Motor neuron (in vitro differentiated cells): ENCODE data around the gene NKRF. TPM values are rescaled to one million over a fixed set of nuclear protein-coding genes. Genes with fewer than 3 reads are reported as not detected.
"Not testable (repeated sequence)": the region's sequence is repeated elsewhere in the genome, so short reads cannot be mapped to it uniquely, and the experiment has no call there.

Experiments used
- ATAC-seq, 8 experiments: fragments of 200-7000 bp; cut with Tn5 transposase; replicated peaks in 6 of 8; 2 replicates each; pipeline ENCODE4 v1.8.0; 2021; ENCODE audit warnings: mild to moderate bottlenecking in 8 of 8, moderate library complexity in 8 of 8
- H3K27ac ChIP-seq, 2 donors: fragments of 250-450 bp; sonication (Bioruptor Pico); 2 replicates each; pipeline ENCODE4 v1.9.0; 2021; ENCODE audit warnings: antibody characterized with exemption in 2 of 2, mild to moderate bottlenecking in 2 of 2, moderate library complexity in 1 of 2
- H3K4me1 ChIP-seq, 2 donors: fragments of 250-450 bp; sonication (Bioruptor Pico); replicated peaks in 1 of 2; 2 replicates each; pipeline ENCODE4 v1.6.1; 2021; ENCODE audit warnings: antibody characterized with exemption in 2 of 2, mild to moderate bottlenecking in 2 of 2, moderate library complexity in 1 of 2
- H3K4me3 ChIP-seq, 5 donors: fragments of 250-450 bp; sonication (Bioruptor Pico); 2 replicates each; pipeline ENCODE4 v1.9.0; 2021; ENCODE audit warnings: antibody characterized with exemption in 5 of 5, mild to moderate bottlenecking in 5 of 5, moderate library complexity in 4 of 5
- WGBS, 10 experiments: fragments of 450-650 bp; shearing (Covaris generic); methylation state at CpG; one replicate each; pipeline ENCODE4 v1.0.0; 2022; 5-methylcytosine and 5-hydroxymethylcytosine counted together
- in situ Hi-C, 9 experiments: fragments of 400-800 bp; cut with MboI; loops; one replicate each; pipeline ENCODE4 v1.15.0; 2021; ENCODE audit warnings: low sequenced_read_pairs in 9 of 9, low pct_unique_long_range_greater_than_20kb in 2 of 9; ENCODE audit not compliant: unreplicated experiment in 9 of 9
- total RNA-seq, 8 experiments: library from RNA; unstranded; fragments of 300-600 nt; gene quantifications; 2 replicates each; pipeline versions ENCODE4 v1.2.3 to v1.2.4, GENCODE V29; 2022

NKRF gene
- 10 to 100 TPM in 7 of 8 experiments, 1 to 10 TPM in 1; 8.0 to 24.0 (median 12.7) TPM for total RNA-seq

DNA sequence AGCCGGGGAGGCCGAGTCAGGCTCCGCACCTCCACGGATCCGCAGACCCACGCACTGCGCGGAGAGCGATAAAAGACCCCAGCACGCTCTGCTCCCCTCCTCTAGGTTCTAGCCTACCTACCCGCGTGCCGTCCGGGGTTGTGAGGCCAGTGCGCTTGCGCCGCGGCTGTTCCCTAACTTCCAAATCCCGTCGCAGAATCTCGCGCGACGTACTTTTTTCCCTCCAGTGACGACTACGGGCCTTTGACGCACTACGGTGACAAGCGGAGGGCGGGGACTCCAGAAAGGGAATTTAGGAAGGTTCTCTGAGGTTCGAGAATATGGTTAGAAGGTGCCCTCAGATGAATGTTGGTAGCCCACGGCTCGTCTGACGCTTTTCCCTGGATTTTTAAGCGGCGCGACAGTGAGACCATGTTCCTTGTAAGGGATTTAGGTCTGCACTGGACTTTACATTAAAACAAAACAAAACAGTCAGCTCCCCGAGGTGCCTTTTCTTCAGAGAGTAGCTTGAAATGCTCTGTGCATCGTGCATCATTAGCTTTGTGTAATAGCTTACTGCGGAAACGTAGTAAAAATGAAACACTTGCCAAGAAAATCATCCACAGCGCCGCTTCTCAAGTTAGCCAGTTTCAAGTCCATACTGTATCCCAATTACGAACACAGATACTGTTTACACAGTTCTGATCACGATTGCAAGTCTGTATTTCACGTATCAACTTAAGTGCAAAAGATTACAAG is at the start of gene NKRF:
Gene NKRF, minus strand, starts transcription at position 145 of the 738 bp plus-strand sequence.
- H3K27ac ChIP-seq: peak within 1 kb of the TSS; percentile 85 to 90
- 0 to 25% (median 13%) methylated on average over 1 to 17 of the region's 46 CpGs; no CpG with 5 or more reads in 5 of the 10 experiments for whole genome bisulfite sequencing, 10 experiments
- H3K4me3 ChIP-seq: peak within 1 kb of the TSS; percentile 59 to 91 (median 72)
- in situ Hi-C loops: no loop called here
- ATAC-seq: peak; percentile 79 to 88 (median 84)
- H3K4me1 ChIP-seq: no peaks in the 10 kb centered on the region

DNA sequence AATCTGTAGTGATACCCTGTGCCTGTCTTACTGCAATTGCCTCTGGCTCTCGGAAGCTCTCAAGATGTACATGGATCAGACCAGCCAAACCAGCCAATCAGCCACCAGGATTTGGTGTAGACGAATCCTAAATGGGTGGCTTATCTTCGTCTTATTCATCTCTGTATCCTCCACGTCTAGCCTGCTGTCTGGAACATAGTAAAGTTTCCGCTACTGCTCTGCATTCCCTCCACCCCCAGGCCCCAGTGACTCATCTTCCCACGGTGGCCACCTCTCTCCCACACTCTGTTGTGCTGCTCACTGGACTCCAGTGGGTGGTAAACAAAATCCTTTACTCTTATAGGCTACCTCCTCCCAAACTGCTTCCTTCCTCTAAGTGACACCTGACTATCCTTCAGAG is 48.9 kb upstream of the NKRF start:
- peak in 5 of 8 experiments; percentile 37 to 100 (median 59) for ATAC-seq
- in situ Hi-C loops: no loop called here
- 42 to 44% methylated on average over 2 to 6 of the region's 6 CpGs; no CpG with 5 or more reads in 8 of the 10 experiments for WGBS, 10 experiments
- no peaks in the 10 kb centered on the region for H3K4me1 ChIP-seq
- H3K4me3 ChIP-seq: no peak overlapping the region
- H3K27ac ChIP-seq: no peak overlapping the region

DNA sequence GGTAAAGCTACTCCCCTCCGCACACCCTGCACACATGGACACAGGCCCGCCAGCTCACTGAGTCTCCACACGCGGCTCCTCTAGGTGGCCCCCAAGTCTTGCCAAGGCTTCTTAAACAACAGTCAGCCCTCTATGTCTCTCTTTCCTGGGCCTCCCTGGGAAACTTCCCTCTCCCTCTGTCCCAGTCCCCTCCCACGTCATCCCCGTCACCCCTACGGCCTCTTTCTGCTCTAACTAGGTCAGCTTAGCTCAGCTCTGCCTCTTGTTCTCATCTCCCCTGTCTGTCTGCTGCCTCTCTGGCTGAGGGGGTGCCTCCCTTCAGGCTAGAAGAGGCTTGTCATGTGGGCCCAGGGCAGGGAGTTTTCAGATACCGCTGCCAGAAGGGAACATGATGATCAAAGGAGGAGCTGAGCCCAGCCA is 47.9 kb upstream of the NKRF start:
- no peak overlapping the region for H3K27ac ChIP-seq
- no peak overlapping the region for H3K4me3 ChIP-seq
- WGBS, 10 experiments: 73 to 100% methylated on average over 1 to 3 of the region's 8 CpGs; no CpG with 5 or more reads in 8 of the 10 experiments
- H3K4me1 ChIP-seq: no peaks in the 10 kb centered on the region
- in situ Hi-C loops: no loop called here
- peak in 6 of 8 experiments; percentile 54 to 83 (median 69) for ATAC-seq

DNA sequence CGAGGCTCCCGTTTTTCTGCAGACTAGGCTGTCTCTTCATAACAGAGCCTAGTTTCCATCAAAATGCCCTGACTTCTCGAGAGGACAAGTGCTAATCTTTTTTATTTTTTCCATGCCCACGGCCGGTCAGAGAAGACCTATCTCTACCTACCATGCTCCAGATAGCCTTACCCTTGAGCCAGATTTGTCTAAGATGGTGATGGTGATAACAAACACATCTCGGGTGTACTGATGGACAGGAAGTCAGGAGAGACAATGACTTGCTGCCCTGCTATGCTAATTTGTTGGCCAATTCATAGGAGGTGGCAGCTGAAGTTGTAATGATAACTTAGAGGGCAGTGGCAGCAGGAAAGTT is 42.2 kb upstream of the NKRF start:
- Histone ChIP-seq H3K27ac (no peak overlapping the region), H3K4me3 (no peak overlapping the region), H3K4me1 (no peaks in the 10 kb centered on the region)
- in situ Hi-C loops: no loop called here
- no peak for ATAC-seq
- 20 to 63% methylated on average over 1 to 2 of the region's 6 CpGs; no CpG with 5 or more reads in 8 of the 10 experiments for WGBS, 10 experiments

DNA sequence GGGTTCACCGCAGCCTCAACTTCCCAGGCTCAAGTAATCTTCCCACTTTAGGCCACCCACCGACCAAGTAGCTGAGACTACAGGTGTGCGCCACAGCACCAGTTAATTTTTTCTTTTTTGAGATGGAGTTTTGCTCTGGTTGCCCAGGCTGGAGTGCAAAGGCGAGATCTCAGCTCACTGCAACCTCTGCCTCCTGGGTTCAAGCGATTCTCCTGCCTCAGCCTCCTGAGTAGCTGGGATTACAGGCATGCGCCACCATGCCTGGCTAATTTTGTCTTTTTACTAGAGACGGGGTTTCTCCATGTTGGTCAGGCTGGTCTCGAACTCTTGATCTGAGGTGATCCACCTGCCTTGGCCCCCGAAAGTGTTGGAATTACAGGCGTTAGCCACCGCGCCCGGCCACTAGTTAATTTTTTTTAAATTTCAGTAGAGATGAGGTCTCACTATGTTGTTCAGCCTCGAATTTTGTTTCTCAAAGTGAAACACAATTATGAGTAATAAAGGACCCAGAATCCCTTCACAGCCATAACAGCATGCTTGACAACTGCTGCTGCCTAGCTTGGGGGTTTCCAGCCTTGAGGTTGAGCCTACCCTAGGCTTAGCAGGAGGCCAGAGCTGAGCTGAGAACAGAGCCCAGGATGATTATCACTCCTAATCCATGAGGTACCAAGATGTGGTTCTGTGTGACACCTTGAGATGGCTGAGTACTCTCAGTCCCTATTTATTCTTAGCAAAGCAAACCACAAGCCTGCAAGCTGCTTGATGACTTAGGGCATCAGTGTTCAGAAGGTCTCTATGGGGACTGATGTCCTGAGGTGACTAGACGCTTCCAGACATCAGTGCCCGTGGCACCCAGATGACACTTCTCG is 41.6 kb upstream of the NKRF start:
- 67 to 100% (median 94%) methylated on average over 2 to 14 of the region's 17 CpGs; no CpG with 5 or more reads in 4 of the 10 experiments for WGBS, 10 experiments
- H3K4me1 ChIP-seq: no peaks in the 10 kb centered on the region
- in situ Hi-C loops: no loop called here
- no peak for ATAC-seq
- H3K27ac ChIP-seq: no peak overlapping the region
- H3K4me3 ChIP-seq: no peak overlapping the region

DNA sequence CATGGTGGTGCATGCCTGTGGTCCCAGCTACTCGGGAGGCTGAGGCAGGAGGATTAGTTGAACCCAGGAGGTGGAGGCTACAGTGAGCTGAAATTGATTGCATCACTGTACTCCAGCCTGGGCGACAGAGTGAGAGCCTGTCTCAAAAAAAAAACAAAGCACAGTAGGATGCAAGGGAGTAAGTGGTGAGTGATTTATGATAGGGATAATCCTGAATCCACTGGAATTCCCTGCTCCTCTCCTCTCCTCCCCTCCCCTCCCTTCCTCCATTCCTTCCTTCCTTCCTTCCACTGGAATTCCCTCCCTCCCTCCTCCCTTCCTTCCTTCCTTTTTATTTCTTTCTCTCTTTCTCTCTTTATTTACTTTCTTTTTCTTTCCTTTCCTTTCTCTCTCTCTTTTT is 40.9 kb upstream of the NKRF start:
- 50% methylated on average over 1 of the region's 2 CpGs; no CpG with 5 or more reads in 9 of the 10 experiments for WGBS, 10 experiments

DNA sequence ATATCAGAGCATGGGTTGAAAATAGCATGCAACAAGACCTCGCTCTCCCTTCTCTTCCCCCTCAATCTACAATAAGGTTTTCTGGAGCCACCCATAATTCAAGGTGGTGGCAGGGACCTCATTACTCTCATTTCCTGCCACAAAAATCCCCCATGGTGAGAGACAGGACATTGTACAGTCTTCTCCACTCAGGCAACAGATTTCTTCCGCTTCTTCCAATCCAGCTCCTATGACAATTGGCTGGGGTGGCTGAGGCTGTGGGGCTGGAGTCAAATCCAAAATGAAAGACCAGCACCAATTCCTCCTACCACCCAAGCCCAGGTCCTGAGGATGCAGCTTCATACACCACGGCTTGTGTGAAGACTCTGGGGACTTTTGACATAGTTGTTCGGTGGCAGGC is 40.3 kb upstream of the NKRF start:
- in situ Hi-C loops: no loop called here
- no peak for ATAC-seq
- Histone ChIP-seq H3K4me1 (no peaks in the 10 kb centered on the region), H3K4me3 (no peak overlapping the region), H3K27ac (no peak overlapping the region)
- WGBS, 10 experiments: 60 to 69% methylated on average over 1 to 2 of the region's 4 CpGs; no CpG with 5 or more reads in 8 of the 10 experiments

More for the DNA sequence above, 40.9 kb upstream of the NKRF start:
- no peak overlapping the region for H3K4me3 ChIP-seq
- H3K4me1 ChIP-seq: no peaks in the 10 kb centered on the region
- in situ Hi-C loops: no loop called here
- ATAC-seq: no peak
- no peak overlapping the region for H3K27ac ChIP-seq

DNA sequence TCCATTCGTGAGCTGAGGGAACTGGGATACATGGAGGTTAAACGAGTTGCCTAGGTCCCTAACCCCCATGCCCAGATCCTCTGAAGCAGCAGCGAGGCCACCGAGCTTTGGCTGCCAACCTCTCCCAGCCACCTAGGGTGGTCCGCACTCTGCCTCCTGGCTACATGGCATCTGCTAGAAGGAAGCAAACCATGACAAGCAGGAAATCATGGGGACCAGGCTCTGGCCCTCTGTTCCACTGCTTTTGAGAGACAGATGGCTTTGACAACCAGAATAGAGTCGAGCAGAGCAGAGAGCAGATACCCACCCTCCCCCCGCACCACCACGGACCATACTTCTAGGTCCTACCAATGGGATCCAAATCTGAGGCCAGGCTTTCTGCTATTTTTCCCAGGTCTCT is 37.5 kb upstream of the NKRF start:
- WGBS, 10 experiments: 30 to 83% (median 40%) methylated on average over 1 to 2 of the region's 8 CpGs; no CpG with 5 or more reads in 7 of the 10 experiments
- in situ Hi-C loops: no loop called here
- H3K4me1 ChIP-seq: no peaks in the 10 kb centered on the region
- ATAC-seq: no peak
- H3K4me3 ChIP-seq: no peak overlapping the region
- H3K27ac ChIP-seq: no peak overlapping the region

DNA sequence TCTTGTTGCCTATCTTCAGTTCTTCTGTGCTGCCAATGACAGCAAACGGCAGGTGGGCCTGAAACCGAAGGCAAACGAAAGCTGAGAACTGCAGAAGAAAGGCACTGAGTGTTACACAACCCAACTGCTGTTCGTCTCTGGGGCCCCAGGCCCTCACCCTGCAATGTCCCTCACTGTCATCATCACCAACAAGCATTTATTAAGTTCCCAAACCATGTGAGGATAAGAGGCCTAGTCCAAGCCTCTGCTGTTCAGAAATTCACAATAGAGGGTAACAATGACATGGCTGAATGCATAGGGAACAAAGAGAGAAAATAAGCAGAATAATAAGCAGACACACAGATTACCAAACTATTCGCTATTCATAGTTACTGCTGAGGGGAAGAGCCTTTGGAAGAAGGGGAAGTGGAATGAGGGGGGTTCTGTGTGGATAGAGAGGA is 34.5 kb upstream of the NKRF start:
- ATAC-seq: peak in 4 of 8 experiments; percentile 22 to 71 (median 54)
- no peak overlapping the region for H3K27ac ChIP-seq
- in situ Hi-C loops: no loop called here
- 22% methylated on average over 5 of the region's 5 CpGs; no CpG with 5 or more reads in 9 of the 10 experiments for WGBS, 10 experiments
- no peaks in the 10 kb centered on the region for H3K4me1 ChIP-seq
- no peak overlapping the region for H3K4me3 ChIP-seq

DNA sequence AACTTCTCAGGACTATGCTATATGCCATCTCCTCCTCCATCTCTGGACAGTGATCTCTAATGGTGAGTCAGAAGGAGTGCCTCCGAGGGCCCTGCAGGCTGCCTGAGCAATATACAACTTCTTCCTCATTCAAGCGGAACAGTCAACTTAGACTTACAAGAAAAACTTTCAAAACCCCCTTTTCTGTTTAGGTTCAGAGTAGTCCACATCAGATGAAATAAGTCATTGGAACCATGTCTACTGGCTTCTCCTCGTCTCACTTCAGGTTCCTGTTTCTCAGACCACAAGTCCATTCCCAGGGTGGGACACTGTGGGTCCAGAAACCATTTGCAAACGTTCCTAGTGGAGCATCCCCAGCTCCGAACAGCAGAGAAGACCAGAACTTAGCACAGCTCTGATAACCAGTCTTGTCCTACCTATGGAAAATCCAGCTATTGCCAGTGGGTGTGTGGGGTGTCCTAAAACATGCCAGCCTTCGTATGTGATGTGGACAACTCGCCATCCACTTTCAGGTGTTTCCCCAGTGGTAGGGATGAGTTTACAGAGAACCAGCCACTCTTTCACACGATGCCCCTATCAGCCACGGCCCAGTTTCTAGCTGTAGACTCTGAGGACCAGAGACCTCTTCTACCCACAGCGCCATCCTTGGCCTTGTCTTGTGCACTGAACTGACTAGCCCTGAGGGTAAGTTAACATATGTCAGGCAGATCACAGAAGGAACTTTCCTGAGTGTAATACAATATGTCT is 32.7 kb upstream of the NKRF start:
- WGBS, 10 experiments: 14 to 100% (median 100%) methylated on average over 1 to 8 of the region's 10 CpGs; no CpG with 5 or more reads in 3 of the 10 experiments
- in situ Hi-C loops: no loop called here
- no peaks in the 10 kb centered on the region for H3K4me1 ChIP-seq

DNA sequence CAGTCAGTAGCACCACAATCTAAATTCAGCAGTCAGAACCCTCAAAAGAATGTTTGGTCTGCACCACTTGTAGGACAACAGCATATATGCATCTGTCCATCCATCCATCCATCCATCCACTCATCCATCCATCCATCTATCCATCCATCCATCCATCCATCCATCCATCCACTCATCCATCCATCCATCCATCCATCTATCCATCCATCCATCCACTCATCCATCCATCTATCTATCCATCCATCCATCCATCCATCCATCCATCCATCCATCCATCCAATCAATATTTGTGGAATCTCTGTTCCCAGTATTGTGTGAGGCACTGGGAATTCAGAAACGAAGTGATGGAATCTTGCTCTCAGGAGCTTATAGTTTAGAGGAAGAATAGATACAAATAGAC is 31.2 kb upstream of the NKRF start:
- H3K4me1 ChIP-seq, in situ Hi-C loops, ATAC-seq, H3K4me3 ChIP-seq, H3K27ac ChIP-seq: not testable (repeated sequence)
- WGBS, 10 experiments: 50 to 100% methylated on average over 1 of the region's 1 CpG; no CpG with 5 or more reads in 8 of the 10 experiments

More for the DNA sequence above, 32.7 kb upstream of the NKRF start:
- H3K4me3 ChIP-seq: no peak overlapping the region
- H3K27ac ChIP-seq: no peak overlapping the region
- ATAC-seq: no peak

DNA sequence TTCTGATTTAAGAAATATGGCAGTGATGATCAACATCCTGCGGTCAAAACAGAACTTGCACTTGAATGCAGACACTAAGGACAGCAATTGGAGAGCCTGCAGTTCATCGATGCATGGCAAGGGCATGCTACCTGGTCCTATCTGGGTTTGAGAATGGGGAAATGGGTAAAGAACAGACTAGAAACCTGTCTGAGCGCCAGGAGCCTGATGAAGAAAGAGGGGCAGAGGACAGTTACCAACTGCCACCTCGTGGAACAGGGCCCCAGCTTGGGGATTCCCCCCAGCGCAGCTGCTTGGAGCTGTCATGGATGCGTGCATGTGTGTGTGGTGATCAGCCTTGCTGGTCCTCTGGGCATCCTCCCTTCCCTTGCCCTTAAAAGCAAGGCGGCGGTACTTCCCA is 30.2 kb upstream of the NKRF start:
- ATAC-seq: no peak
- WGBS, 10 experiments: 44 to 100% (median 48%) methylated on average over 2 to 6 of the region's 8 CpGs; no CpG with 5 or more reads in 7 of the 10 experiments

More for the DNA sequence above, 30.2 kb upstream of the NKRF start:
- Histone ChIP-seq H3K4me1 (no peaks in the 10 kb centered on the region), H3K27ac (no peak overlapping the region), H3K4me3 (no peak overlapping the region)
- in situ Hi-C loops: no loop called here
